Measurements from ENCODE around the gene ZNF319. TPM values are rescaled to one million over a fixed set of nuclear protein-coding genes. Genes with fewer than 3 reads are reported as not detected.

The ZNF319 gene
- total and polyA plus RNA-seq, 2 of the 13 experiments (the other 11 are each of a cell fraction or from before 2014, with no cell fraction given), result 2.4 to 3.6 TPM

- no peak for TF ChIP-seq MLXIP (CRISPR knock-in tag; IDR thresholded peaks at IDR 0.05; ENCODE audit: borderline replicate concordance)
- no peak for TF ChIP-seq HOXA5 (CRISPR knock-in tag; IDR thresholded peaks at IDR 0.05)
- no peak for TF ChIP-seq STAT5B (CRISPR knock-in tag; IDR thresholded peaks at IDR 0.05)
- peak; percentile 60; the same call in 1 of the 2 replicates for TF ChIP-seq ZC3H13 (CRISPR knock-in tag; IDR thresholded peaks at IDR 0.05)
- no peak for TF ChIP-seq ZBTB20 (CRISPR knock-in tag; IDR thresholded peaks at IDR 0.05; ENCODE audit: borderline replicate concordance, low read depth)
Measured at GRCh38 chr16:57996406-57997175, 3.9 kb downstream of the ZNF319 start (continued).

- H4K20me1 ChIP-seq (ENCODE audit: insufficient read depth, low read length), result no peaks in the 10 kb centered on the region
- BruUV-seq (replicated peaks), result no TSS peak
- H3K4me1 ChIP-seq (ENCODE audit: insufficient read depth, low read length), result peaks cover 15% of the 10 kb centered on the region
- in situ Hi-C loops (cut with HindIII; ENCODE audit: extremely low pct_ligation_motif_present, low pct_unique_long_range_greater_than_20kb) (no loop called here), intact Hi-C loops (cut with micrococcal nuclease; ENCODE audit: unreplicated experiment) (no loop called here)
- H3K4me2 ChIP-seq (ENCODE audit: low read depth, low read length), result no peak overlapping the region
- CTCF ChIA-PET (ENCODE audit: low intra/inter-chr PET ratio, low total read pairs), result no interaction called here
- H3K9me3 ChIP-seq (ENCODE audit: low read length), result no peaks in the 10 kb centered on the region
- H3K4me3 ChIP-seq (replicated peaks in 1 of 3; ENCODE audit: insufficient read depth in 1 of 3, low read depth in 2 of 3, low read length in 3 of 3), result no peak overlapping the region
- H3K36me3 ChIP-seq (replicated peaks in 1 of 2; ENCODE audit: control insufficient read depth in 1 of 2, insufficient read depth in 2 of 2, low read length in 2 of 2), result peaks cover 9 to 19% of the 10 kb centered on the region in 2 experiments; a peak in 4 of 5 replicates
- H3K9ac ChIP-seq (ENCODE audit: insufficient read depth, low read depth, low read length), result no peak overlapping the region
- DNase-seq (ENCODE audit: low spot score), result no peak
- FAIRE-seq, result no peak
- TF ChIP-seq RBM22 (optimal IDR thresholded peaks at IDR 0.05; ENCODE audit: low read length) (peak; percentile 61), ONECUT2 (CRISPR knock-in tag; IDR thresholded peaks at IDR 0.05) (no peak), NCOA1 (CRISPR knock-in tag; IDR thresholded peaks at IDR 0.05) (no peak), KAT8 (CRISPR knock-in tag; IDR thresholded peaks at IDR 0.05) (no peak), HMG20A (CRISPR knock-in tag; IDR thresholded peaks at IDR 0.05; ENCODE audit: borderline replicate concordance) (no peak)
- POLR2A ChIA-PET, result no interaction called here
- no peak for ATAC-seq
- no peak overlapping the region for H3K27ac ChIP-seq (ENCODE audit: extremely low read length, insufficient read depth, low read length)
- no peak overlapping the region for H2AFZ ChIP-seq (ENCODE audit: low read length)
- peaks cover 4% of the 10 kb centered on the region for H3K79me2 ChIP-seq (ENCODE audit: insufficient read depth, low read length)
- H3K27me3 ChIP-seq (ENCODE audit: control insufficient read depth in 1 of 2, insufficient read depth in 2 of 2, low read length in 2 of 2), result peaks cover 0 to 2% of the 10 kb centered on the region in 2 experiments; a peak in 2 of 5 replicates
- WGBS (ENCODE audit: low lambda C conversion rate), result 96% methylated on average over 18 of the region's 18 CpGs
Measured at GRCh38 chr16:57995721-57996405, 4.6 kb downstream of the ZNF319 start.
